H9 (cell line): ENCODE data around the gene TEKT3. TPM values are rescaled to one million over a fixed set of nuclear protein-coding genes. Genes with fewer than 3 reads are reported as not detected.

Source experiments
- DNase-seq: peaks from one replicate; pipeline ENCODE4 v3.0.0-alpha.2; 2017
- H2AFZ ChIP-seq: one replicate; pipeline ENCODE4 v1.6.1; 2013; ENCODE audit warnings: mild to moderate bottlenecking, low read length, control low read depth, moderate library complexity
- H2AK5ac ChIP-seq: 2 replicates; pipeline ENCODE4 v1.6.1; 2013; ENCODE audit warnings: low read length, control low read depth, mixed read lengths; ENCODE audit not compliant: insufficient read length
- H2BK120ac ChIP-seq: one replicate; pipeline ENCODE4 v1.6.1; 2013; ENCODE audit warnings: low read depth, mild to moderate bottlenecking, low read length, control low read depth, inconsistent platforms; ENCODE audit not compliant: poor library complexity, severe bottlenecking
- H2BK12ac ChIP-seq: 2 replicates; pipeline ENCODE4 v1.6.1; 2013; ENCODE audit warnings: low read length, control low read depth, mixed read lengths, low read depth; ENCODE audit not compliant: insufficient read length
- H2BK15ac ChIP-seq: 2 replicates; pipeline ENCODE4 v1.6.1; 2013; ENCODE audit warnings: low read depth, low read length, control low read depth
- H2BK20ac ChIP-seq: one replicate; pipeline ENCODE4 v1.6.1; 2013; ENCODE audit warnings: low read depth, mild to moderate bottlenecking, low read length, control low read depth, inconsistent platforms; ENCODE audit not compliant: poor library complexity, severe bottlenecking
- H2BK5ac ChIP-seq: 2 replicates; pipeline ENCODE4 v1.6.1; 2013; ENCODE audit warnings: low read length, control low read depth, mixed read lengths; ENCODE audit not compliant: insufficient read length
- H3K14ac ChIP-seq: 2 replicates; pipeline ENCODE4 v1.6.1; 2013; ENCODE audit warnings: low read length, control low read depth; ENCODE audit not compliant: insufficient read depth
- H3K18ac ChIP-seq: 2 replicates; pipeline ENCODE4 v1.6.1; 2013; ENCODE audit warnings: low read depth, mild to moderate bottlenecking, mixed read lengths, low read length, control low read depth; ENCODE audit not compliant: insufficient read length
- H3K23ac ChIP-seq: 2 replicates; pipeline ENCODE4 v1.6.1; 2013; ENCODE audit warnings: low read length, control low read depth, mixed read lengths, low read depth; ENCODE audit not compliant: insufficient read length
- H3K23me2 ChIP-seq: 2 replicates; pipeline ENCODE4 v1.6.1; 2013; ENCODE audit warnings: low read depth, mild to moderate bottlenecking, mixed read lengths, low read length, control low read depth; ENCODE audit not compliant: insufficient read length, poor library complexity, severe bottlenecking
- H3K27ac ChIP-seq: 2 replicates; pipeline ENCODE4 v1.5.1; 2013; ENCODE audit warnings: low read length, control low read depth, mixed read lengths, low read depth; ENCODE audit not compliant: insufficient read length
- H3K27me3 ChIP-seq: 2 replicates; pipeline ENCODE4 v1.6.1; 2013; ENCODE audit warnings: low read length, control low read depth, inconsistent platforms; ENCODE audit not compliant: insufficient read depth
- H3K4ac ChIP-seq: 2 replicates; pipeline ENCODE4 v1.6.1; 2013; ENCODE audit warnings: low read depth, mild to moderate bottlenecking, control low read depth, inconsistent platforms, low read length, moderate library complexity
- H3K4me1 ChIP-seq: 2 replicates; pipeline ENCODE4 v1.6.1; 2013; ENCODE audit warnings: low read length, control low read depth, inconsistent platforms; ENCODE audit not compliant: insufficient read depth
- H3K4me2 ChIP-seq: 2 replicates; pipeline ENCODE4 v1.6.1; 2013; ENCODE audit warnings: low read length, control low read depth, mixed read lengths; ENCODE audit not compliant: insufficient read length, insufficient read depth
- H3K56ac ChIP-seq: 2 replicates; pipeline ENCODE4 v1.6.1; 2013; ENCODE audit warnings: low read depth, mild to moderate bottlenecking, mixed read lengths, low read length, control low read depth; ENCODE audit not compliant: insufficient read length
- H3K79me1 ChIP-seq: 2 replicates; pipeline ENCODE4 v1.6.1; 2013; ENCODE audit warnings: low read depth, mild to moderate bottlenecking, moderate library complexity, low read length, control low read depth, inconsistent platforms; ENCODE audit not compliant: insufficient read depth, poor library complexity, severe bottlenecking
- H3K79me2 ChIP-seq: 2 replicates; pipeline ENCODE4 v1.6.1; 2013; ENCODE audit warnings: low read length, control low read depth, inconsistent platforms; ENCODE audit not compliant: insufficient read depth
- H3K9ac ChIP-seq: 2 replicates; pipeline ENCODE4 v1.6.1; 2013; ENCODE audit warnings: low read length, control low read depth, mixed read lengths; ENCODE audit not compliant: insufficient read length; ENCODE audit errors: extremely low read depth
- H3K9me3 ChIP-seq: one replicate; pipeline ENCODE4 v1.6.1; 2013; ENCODE audit warnings: low read depth, low read length, inconsistent platforms; ENCODE audit not compliant: control insufficient read depth
- H3T11ph ChIP-seq: one replicate; pipeline ENCODE4 v1.6.1; 2013; ENCODE audit warnings: mild to moderate bottlenecking, low read length, control low read depth, inconsistent platforms
- H4K20me1 ChIP-seq: one replicate; pipeline ENCODE4 v1.6.1; 2013; ENCODE audit not compliant: control insufficient read depth, insufficient read length, insufficient read depth
- H4K5ac ChIP-seq: 2 replicates; pipeline ENCODE4 v1.6.1; 2013; ENCODE audit warnings: low read depth, mild to moderate bottlenecking, mixed read lengths, low read length, control low read depth; ENCODE audit not compliant: insufficient read length
- H4K8ac ChIP-seq: replicated peaks from 2 replicates; pipeline ENCODE4 v1.6.1; 2013; ENCODE audit warnings: low read length, control low read depth, mixed read lengths, low read depth; ENCODE audit not compliant: insufficient read length
- H4K91ac ChIP-seq: 2 replicates; pipeline ENCODE4 v1.6.1; 2013; ENCODE audit warnings: low read depth, mild to moderate bottlenecking, moderate library complexity, mixed read lengths, low read length, control low read depth; ENCODE audit not compliant: insufficient read length
- H3K27ac Mint-ChIP-seq, 3 experiments: 2 replicates in 2 of 3; 3 replicates in 1 of 3; pipeline ENCODE4 v1.8.0; 2020 to 2021; ENCODE audit warnings: mixed read lengths in 3 of 3, mild to moderate bottlenecking in 1 of 3, moderate library complexity in 1 of 3
- H3K27me3 Mint-ChIP-seq: 2 replicates; pipeline ENCODE4 v1.8.0; 2021; ENCODE audit warnings: low read depth, mild to moderate bottlenecking, moderate library complexity, mixed read lengths
- H3K36me3 Mint-ChIP-seq, 3 experiments: 2 replicates in 2 of 3; 3 replicates in 1 of 3; pipeline ENCODE4 v1.8.0; 2020 to 2021; ENCODE audit warnings: low read depth in 3 of 3, mixed read lengths in 3 of 3; ENCODE audit not compliant: insufficient read depth in 1 of 3
- H3K4me1 Mint-ChIP-seq, 2 experiments: 2 replicates each; pipeline ENCODE4 v1.8.0; 2020; ENCODE audit warnings: mixed read lengths in 2 of 2
- H3K4me3 Mint-ChIP-seq, 2 experiments: 2 replicates in 1 of 2; 3 replicates in 1 of 2; pipeline ENCODE4 v1.8.0; 2020 to 2021; ENCODE audit warnings: mild to moderate bottlenecking in 2 of 2, mixed read lengths in 2 of 2, moderate library complexity in 1 of 2
- H3K9me3 Mint-ChIP-seq, 2 experiments: 2 replicates in 1 of 2; 3 replicates in 1 of 2; pipeline ENCODE4 v1.8.0; 2020; ENCODE audit warnings: mild to moderate bottlenecking in 2 of 2, mixed read lengths in 2 of 2, moderate library complexity in 1 of 2
- CTCF ChIP-seq: fragments of 200-600 bp; sonication (generic); conservative IDR thresholded peaks from 3 replicates; pipeline ENCODE4 v1.8.0; 2021; ENCODE audit warnings: antibody characterized with exemption, mild to moderate bottlenecking
- WGBS: extraction: QIAGEN DNeasy Blood & Tissue Kit; methylation state at CpG from one replicate; pipeline ENCODE4 v1.1.7; 2013; ENCODE audit warnings: missing lambda C conversion rate, low lambda C conversion rate, mixed read lengths; ENCODE audit not compliant: insufficient read length; ENCODE audit errors: extremely low coverage; 5-methylcytosine and 5-hydroxymethylcytosine counted together
- total RNA-seq: library from RNA; stranded (reverse); gene quantifications from 2 replicates; pipeline ENCODE4 v1.2.1, GENCODE V29; 2021

The TEKT3 gene
- total RNA-seq, 1 experiment from 2014 or later = 0.42 TPM

GRCh38 chr17:15257258-15257788 is 84.1 kb downstream of the TEKT3 start:
- Mint-ChIP-seq H3K36me3 (no peaks in the 10 kb centered on the region; a peak in 1 of 7 replicates), H3K4me3 (peak overlapping the region; percentile 27 to 30; a peak in 2 of 5 replicates), H3K27ac (no peak overlapping the region), H3K4me1 (peaks cover 15 to 25% of the 10 kb centered on the region in 2 experiments), H3K9me3 (no peaks in the 10 kb centered on the region; a peak in 1 of 5 replicates), H3K27me3 (peaks cover 72% of the 10 kb centered on the region)
- Histone ChIP-seq H3T11ph (no peak overlapping the region), H2BK15ac (no peak overlapping the region), H3K4me1 (no peaks in the 10 kb centered on the region), H3K27me3 (peaks cover 34% of the 10 kb centered on the region), H2AFZ (no peak overlapping the region), H4K5ac (no peak overlapping the region), H3K9ac (no peak overlapping the region), H3K4me2 (peak overlapping the region; percentile 38), H2BK20ac (no peak overlapping the region), H4K8ac (no peak overlapping the region), H2BK12ac (no peak overlapping the region), H3K27ac (no peak overlapping the region), H2BK5ac (no peak overlapping the region), H4K20me1 (no peaks in the 10 kb centered on the region), H4K91ac (no peak overlapping the region), H3K9me3 (no peaks in the 10 kb centered on the region), H3K79me2 (no peaks in the 10 kb centered on the region), H3K14ac (no peak overlapping the region), H2BK120ac (no peak overlapping the region), H2AK5ac (no peak overlapping the region), H3K18ac (no peak overlapping the region), H3K56ac (no peak overlapping the region), H3K4ac (no peak overlapping the region), H3K23me2 (peaks cover 16% of the 10 kb centered on the region), H3K79me1 (no peaks in the 10 kb centered on the region), H3K23ac (no peak overlapping the region)
- DNase-seq = peak; percentile 90
- TF ChIP-seq CTCF = peak; percentile 94
- no CpG with 5 or more reads among the region's 17 CpGs for WGBS
